Measurements from ENCODE around the gene SYCE3.
"Not testable (repeated sequence)": the region's sequence is repeated elsewhere in the genome, so short reads cannot be mapped to it uniquely, and the experiment has no call there.

Gene SYCE3, protein sequence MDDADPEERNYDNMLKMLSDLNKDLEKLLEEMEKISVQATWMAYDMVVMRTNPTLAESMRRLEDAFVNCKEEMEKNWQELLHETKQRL

DNA sequence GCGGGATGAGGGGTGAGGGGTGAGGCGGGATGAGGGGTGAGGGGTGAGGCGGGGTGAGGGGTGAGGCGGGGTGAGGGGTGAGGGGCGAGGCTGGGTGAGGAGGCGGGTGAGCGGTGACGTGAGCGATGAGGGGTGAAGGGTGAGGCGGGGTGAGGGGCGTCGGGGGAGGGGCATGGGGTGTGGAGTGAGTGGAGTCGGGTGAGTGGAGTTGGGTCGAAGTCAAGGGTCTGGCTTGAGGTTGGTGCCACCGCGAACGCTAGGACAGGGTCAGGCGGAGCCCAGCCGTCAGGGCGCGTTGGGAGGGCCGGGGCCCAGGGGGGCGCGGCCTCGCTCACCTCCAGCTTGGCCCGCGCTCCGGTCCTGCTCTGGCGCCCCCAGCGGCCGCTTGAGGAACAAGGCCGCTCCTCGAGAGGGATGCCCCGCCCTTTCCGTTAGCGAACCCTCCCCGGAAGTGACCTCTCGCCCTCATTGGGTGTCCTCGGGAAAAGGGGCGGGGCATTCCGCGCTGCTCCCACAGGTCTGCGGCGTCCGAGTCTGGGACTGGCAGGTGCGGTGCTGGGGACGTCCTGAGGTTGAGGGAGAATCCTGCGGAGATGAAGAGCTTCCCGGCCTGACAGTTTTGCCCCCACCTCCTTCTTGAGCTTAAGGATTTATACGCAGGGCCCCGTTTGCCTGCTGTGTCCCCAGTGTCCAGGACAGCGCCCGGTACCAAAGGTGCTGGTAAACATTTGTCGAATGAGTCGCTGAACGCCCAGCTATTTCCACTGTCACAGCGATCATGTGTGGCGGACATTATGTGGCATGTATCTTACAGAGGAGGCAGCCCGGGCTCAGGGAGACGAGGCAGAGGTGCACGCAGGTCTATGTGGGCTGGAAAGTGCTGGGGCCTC lies at the start of gene SYCE3:
SYCE3 (minus strand) TSS at position 397 of the 890 bp plus-strand sequence. CDS start 6,514 bp downstream, outside the sequence.
- peak; percentile 99 for DNase-seq

DNA sequence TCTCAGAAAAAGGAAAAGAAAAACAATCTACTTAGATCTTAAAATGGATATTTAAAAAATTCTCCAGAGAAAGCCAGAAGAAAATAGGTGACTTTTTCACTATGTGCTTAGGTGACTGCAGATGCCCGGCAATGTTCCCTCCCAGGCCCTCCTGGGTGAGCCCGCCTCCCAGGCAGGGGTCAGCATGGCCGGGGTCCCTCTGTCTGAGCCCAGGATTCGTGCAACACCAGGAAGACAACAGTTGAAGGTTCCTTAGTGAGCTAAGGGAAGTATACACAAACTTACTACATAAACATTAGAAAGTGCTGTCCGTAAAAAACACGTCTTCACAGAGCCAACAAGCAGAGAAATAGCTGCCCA lies 49.4 kb upstream of the SYCE3 start:
- no peak for DNase-seq

DNA sequence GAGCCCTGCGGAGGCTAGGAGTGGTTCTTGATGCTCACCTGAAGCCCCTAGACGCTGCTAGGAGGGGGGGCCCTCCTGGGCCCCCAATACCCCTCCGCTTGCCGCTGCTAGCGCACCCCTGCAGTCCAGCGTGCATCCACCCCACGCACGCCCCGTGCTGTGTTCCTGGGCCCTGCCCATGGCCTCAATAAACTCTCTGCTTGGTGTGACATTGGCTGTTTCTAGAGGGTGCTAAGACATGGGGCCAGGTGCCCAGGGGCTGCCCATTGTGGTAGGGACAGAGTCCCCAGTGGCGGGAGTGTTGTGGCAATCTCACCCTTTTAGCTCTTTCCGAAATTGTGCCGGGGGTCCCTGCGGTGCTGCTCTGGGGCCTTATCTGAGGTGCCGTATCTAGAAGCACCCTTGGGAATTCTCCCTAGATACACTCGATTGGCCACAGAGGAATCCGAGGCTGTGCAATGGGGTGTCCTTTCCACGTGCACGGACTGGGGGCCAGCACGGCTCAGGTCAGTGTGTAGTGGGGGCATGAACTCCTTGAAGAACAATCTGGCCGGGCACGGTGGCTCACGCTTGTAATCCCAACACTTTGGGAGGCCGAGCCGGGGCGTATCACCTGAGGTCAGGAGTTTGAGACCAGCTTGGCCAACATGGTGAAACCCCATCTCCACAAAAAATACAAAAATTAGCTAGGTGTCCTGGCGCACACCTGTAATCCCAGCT lies 48.8 kb upstream of the SYCE3 start:
- no peak for DNase-seq

DNA sequence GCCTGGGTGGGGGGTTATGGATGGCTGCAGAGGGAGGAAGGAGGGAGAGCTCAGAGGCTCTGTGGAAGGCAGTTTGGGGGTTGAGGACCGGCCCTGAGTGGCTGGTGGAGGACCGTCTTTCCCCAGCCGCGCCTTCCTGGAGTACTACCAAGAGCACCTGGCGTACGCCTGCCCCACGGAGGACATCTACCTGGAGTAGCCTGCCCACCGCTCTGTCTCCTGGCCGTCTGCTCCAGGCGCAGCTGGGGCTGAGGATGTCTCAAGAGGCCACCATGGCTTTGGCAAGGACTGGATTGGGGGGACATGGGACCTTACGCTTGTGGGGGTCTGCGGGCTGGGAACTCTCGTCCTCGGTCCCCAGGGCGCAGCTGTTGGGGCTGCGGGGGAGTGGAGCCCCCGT lies 47.9 kb upstream of the SYCE3 start:
- no peak for DNase-seq

DNA sequence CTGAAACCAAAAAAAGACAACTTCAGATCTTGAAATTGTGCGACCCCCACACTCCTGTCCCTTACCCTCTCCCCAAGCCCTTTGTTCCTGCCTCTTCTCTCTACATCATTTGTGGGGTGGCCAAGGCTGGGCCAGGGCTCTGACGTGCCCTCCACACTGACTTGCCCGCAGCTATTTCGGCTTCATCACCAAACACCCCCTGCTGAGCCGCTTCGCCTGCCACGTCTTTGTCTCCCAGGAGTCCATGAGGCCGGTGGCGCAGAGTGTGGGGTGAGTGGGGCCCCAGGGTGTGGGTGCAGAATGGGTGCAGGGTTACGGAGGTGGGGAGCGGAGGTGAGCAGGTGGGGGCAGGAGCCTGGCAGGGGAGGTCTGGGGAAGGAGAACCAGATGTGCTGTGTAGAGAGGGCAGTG lies 47.3 kb upstream of the SYCE3 start:
- no peak for DNase-seq

DNA sequence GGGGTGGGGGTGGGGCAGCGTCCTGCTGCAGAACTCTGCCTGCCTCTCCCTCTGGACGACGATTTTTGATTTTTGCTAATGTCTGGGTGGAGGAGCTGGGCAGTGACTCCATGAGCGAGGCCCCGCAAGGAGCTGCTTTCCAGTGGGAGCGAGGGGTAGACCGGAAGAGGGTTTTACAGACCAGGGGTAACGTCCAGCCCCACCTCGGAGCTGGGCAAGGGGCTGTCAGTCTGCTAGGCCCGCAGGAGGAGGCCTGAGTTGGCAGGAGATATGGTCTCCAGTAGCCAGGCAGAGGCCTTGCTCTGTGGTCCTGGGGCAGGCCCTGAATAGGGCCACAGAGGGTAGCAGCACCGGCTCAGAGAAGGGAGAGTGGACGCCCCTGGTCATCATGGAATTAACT lies 46.9 kb upstream of the SYCE3 start:
- DNase-seq = no peak

DNA sequence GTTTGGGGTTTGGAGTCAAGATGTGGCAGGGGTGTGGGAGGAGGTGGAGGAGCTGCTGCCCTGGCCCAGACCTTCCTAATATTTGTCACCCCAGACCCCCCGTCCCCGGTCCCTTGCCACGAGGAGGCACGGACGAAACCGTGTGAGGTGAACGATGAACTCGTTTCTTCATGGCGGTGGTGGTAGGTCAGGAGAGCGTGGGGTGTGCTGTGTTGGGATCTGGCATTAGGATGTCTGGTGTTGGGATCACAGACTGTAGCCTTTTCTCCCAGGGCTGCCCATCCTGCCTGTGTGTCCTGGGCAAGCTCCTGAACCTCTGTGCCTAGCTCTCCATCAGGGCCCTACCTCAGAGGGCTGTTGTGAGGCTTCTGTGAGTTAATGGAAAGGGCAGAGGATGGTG lies 46.3 kb upstream of the SYCE3 start:
- DNase-seq = no peak

DNA sequence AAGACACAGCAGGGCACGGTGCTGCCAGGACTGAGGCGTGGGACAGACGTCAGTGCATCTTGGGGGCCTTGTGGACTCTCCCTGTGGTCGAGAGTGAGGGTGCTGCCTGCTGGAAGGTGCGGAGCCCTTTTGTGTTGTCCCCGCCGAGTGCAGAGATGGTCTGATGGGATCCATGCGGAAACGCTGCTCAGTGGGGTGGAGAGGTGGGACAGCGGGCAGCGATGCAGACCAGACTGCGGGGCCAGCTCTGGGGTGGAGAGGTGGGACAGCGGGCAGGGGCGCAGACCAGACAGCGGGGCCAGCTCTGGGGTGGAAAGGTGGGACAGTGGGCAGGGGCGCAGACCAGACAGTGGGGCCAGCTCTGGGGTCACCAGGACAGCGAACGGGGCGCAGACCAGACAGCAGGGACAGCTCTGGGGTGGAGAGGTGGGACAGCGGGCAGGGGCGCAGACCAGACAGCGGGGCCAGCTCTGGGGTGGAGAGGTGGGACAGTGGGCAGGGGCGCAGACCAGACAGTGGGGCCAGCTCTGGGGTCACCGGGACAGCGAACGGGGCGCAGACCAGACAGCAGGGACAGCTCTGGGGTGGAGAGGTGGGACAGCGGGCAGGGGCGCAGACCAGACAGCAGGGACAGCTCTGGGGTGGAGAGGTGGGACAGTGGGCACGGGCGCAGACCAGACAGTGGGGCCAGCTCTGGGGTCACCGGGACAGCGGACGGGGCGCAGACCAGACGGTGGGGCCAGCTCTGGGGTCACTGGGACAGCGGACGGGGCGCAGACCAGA lies 45.5 kb upstream of the SYCE3 start:
- DNase-seq = not testable (repeated sequence)

DNA sequence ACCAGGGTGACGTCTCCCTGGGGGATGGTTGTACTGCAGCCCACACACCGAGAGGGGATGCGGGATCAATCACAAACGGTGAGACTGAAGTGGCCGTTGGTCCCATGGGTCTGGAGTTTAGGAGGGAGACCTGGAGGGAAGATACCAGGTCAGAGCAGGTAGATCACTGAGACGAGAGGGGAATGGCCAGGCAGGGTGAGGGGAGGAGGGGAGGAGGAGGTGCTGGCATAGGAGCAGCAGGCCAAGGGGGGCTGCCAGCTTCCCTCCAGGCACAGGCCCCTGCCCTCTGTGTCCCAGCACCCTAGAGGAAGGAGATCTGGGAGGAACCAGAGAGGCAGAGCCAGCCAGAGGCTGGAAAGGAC lies 44.9 kb upstream of the SYCE3 start:
- no peak for DNase-seq

DNA sequence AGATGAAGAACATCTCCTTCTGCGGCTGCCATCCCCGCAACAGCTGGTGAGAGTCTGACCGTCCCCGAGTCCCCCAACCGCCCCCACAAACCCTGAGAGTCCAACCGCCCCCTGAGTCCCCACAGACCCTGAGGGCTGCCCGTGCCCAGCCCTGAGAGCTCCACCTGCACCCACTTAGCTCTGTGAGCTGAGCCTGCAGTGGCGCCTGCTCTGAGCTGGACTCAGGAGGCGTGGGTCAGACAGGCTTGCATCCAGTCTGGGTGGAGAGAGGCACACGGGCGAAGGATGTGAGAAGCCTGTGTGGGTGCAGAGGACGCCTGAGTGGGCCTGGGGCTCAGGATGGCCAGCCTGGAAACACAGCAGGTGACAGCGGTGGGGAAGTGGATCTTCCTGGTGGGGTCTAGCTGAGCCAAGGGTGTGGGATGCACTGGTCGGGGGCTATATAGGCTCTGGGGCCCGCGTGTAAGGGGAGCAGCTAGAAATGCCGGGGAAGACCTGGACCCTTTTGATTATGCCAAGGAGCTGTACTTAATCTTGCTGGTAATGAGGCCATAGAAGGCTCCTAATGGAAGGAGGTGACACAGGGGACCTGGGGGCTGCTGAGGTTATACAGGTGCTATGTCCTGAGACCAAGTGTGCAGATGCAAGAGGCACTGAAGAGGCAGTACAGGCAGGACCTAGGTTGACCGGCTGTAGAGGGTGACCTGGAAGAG lies 44.4 kb upstream of the SYCE3 start:
- DNase-seq = no peak

DNA sequence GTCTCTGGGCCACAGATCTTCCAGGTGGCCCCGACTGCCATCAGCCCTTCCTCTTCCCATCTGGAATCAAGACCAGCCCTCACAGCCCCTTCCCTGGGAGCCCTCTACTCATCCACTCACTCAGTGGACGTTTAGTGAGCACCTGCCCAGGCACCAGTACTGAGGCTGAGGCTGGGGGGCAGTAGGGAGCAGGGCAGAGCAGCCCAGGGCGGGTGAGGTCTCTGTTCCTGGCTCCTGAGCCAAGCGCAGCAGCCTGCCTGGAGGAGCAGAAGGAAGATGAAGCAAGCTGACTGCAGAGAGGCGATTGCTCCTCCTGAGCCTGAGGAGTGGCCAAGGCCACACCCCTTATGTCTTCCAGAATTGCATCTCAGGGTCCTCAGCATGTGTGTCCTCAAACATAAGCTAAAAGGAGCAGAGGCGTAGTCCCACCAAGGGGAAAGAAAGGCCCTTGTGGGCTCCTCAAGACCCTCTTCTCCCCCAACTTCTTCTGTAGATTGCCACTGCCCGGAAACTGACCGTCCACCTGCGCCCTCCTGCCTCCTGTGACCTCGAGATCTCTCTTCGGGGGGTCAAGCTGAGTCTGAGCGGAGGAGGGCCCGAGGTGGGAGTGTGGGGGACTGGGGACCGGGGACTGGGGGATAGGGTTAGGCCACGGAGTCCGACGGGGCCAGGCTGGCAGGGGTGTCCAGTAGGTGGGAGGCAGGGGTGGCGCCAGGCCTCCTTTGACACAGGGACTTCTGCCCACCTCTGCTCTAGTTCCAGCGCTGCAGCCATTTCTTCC lies 43.6 kb upstream of the SYCE3 start:
- no peak for DNase-seq

DNA sequence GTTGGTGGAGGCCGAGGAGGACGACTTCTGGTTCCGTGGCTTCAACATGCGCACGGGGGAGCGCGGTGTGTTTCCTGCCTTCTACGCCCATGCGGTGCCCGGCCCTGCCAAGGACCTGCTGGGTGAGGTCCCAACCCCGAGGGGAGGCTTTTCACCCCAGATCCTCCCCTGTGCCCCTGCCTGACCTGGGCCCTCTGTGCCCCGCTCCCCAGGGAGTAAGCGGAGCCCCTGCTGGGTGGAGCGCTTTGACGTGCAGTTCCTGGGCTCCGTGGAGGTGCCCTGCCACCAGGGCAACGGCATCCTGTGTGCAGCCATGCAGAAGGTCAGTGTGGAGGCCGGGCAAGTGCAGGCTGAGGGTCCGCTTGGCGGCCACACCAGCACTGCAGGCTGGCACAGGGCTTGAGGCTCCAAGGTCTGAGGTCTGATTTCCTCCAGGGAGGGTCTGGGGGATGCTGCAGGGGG lies 42.9 kb upstream of the SYCE3 start:
- no peak for DNase-seq

DNA sequence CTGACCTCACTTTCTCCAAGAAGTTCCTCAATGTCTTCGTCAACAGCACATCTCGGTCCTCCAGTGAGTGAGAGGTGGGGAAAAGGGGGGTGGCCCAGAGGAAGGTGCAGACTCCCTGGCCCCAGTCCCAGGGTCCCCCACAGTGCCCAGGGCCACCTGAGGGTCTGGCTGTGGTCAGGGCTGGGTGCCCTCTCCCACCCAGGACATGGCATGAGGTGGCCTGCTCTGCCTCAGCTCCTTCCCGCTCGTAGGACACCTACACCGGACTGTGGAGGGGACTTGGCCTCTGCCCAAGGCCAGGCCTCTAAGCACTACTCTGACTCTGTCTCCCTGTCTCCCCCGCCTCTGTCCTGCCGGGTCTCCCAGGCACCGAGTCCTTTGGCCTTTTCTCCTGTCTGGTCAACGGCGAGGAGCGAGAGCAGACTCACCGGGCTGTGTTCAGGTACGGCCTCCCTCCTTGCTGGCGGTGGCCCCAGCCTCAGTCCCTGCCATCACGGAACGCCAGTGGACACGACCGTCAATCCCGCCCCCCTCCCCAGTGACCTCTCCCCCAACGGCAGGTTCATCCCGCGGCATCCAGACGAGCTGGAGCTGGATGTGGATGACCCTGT lies 42.4 kb upstream of the SYCE3 start:
- no peak for DNase-seq

DNA sequence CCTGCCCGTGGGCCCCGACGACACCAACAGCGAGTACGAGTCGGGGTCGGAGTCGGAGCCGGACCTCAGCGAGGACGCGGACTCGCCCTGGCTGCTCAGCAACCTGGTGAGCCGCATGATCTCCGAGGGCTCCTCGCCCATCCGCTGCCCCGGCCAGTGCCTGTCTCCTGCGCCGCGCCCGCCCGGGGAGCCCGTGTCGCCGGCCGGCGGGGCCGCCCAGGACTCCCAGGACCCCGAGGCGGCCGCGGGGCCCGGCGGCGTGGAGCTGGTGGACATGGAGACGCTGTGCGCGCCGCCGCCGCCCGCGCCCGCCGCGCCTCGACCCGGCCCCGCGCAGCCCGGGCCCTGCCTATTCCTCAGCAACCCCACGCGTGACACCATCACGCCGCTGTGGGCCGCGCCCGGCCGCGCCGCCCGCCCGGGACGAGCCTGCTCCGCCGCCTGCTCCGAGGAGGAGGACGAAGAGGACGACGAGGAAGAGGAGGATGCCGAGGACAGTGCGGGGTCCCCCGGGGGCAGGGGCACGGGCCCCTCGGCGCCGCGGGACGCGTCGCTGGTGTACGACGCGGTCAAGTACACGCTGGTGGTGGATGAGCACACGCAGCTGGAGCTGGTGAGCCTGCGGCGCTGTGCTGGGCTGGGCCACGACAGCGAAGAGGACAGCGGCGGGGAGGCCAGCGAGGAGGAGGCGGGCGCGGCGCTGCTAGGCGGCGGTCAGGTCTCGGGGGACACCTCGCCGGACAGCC lies 41.7 kb upstream of the SYCE3 start:
- DNase-seq = no peak

DNA sequence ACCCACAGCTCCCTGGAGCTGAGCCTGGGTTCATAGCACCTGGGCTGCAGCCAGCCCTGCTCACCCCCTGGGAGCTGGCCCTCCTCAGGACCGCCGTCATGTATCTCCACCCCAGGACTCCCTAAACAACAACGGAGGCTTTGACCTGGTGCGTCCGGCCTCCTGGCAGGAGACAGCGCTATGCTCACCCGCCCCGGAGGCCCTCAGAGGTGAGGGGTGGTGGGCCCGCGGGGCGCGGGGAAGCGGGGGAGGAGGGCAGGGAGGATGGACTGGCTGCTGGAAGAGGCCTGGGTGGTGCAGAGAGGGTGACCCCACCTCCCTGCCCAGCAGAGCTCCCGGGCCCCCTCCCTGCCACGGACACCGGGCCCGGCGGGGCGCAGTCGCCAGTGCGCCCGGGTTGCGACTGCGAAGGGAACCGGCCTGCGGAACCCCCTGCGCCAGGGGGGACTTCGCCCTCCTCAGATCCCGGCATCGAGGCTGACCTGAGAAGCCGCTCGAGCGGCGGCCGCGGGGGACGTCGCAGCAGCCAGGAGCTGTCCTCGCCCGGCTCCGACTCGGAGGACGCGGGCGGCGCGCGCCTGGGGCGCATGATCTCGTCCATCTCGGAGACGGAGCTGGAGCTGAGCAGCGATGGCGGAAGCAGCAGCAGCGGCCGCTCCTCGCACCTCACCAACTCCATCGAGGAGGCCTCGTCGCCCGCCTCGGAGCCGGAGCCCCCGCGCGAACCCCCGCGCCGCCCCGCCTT lies 41.0 kb upstream of the SYCE3 start:
- no peak for DNase-seq

DNA sequence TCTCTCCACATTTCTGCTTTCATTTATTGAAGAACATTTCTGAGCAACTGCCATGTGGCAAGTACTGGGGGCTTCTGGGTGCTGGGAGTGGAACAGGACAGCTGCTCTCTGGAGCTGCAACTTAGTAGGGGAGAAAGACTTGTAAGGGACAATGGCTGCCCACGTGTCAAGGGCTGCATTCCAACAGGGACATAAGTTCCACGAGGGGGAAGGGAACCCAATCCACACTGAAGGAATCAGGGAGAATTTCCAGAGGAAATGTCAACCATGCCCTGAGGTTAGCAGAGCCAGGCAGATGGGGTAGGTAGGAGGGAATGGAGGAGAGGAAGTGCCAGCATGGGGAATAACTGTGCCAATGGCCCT lies 39.6 kb upstream of the SYCE3 start:
- no peak for DNase-seq

DNA sequence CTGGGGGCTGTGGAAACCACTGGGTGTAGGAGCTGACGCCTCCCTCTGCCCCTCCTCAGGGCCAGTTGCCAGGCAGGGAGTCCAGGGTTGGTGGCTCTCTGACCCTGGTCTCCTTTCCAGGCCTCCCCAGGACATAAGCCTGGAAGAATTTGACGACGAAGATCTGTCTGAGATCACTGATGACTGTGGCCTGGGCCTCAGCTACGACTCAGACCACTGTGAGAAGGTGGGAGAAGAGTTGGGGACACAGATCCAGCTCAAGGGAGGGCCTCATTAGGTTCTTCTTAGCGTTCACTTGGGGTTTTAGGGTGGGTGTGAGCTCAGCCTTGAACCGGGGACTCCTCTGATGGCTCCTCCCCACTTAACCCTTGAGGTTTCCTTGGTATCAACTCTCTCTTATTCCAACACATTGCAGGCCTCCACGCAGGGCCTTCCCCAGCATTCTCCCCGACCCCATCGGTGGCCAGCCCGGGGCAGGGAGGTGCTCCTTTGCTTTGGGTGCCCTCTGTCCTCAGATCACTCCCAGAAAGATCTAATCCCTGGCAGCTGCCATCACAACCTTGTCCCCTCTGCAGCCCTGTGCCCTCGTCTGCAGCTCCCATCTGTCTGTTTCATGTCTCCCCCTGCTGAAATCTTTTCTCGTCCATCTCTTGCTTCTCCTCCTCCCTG lies 39.1 kb upstream of the SYCE3 start:
- DNase-seq = no peak

DNA sequence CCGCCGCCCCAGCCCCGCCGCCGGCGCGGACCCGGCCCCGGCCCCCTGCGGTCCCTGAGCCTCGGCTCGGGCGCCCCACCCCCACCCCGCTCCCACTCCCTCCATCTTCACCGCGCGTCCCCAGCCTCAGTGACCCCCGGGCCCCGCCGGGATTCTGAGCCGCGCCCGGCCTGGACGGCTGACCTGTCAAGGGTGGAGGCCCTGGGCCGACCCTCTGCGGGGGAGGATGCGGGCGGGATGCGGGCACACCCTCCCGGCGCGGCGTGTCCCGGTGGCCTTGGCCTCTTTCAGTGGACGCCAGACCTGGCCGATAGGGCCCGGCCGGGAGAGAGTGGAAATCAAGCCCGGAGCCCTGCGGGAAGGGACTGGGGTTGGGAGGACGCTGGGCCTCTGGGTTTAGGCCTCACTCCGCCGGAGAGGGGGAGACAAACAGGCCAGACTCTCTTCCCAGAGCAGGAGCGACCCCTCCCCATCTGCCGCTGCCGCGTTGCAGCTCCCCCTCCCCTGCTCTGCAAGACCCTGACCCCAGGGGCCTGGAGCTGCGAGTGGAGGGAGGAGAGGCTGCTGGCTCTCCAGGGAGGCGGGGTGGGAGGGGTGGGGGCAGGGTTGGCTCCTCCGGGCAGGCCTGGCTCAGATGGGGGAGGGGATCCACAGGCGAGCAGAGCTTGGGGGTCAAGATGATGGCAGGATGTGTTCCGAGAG lies 38.4 kb upstream of the SYCE3 start:
- no peak for DNase-seq

DNA sequence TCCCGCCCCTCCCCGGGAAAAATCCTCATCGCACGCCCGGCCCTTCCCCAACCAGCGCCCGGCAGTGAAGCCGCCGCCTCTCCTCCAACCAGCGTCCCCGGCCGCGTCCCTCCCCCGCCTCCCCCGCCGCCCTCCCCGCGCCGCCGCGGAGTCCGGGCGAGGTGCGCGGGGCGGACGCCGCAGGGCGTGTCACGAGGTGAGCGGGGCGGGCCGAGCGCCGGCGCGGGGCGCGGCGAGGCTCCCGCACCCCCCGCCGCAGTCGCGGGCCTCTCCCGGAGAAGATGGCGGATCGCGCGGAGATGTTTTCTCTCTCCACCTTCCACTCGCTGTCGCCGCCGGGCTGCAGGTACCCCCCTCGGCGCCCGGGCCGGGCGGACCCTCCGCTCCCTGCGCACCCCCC lies 37.8 kb upstream of the SYCE3 start, which contains the start of gene MAPK8IP2:
MAPK8IP2 (plus strand) TSS at position 256 of the 400 bp plus-strand sequence; CDS start at position 282, 26 bp downstream.
- DNase-seq = peak; percentile 30
